ENCODE results near the gene NR1D1. TPM values are rescaled to one million over a fixed set of nuclear protein-coding genes. Genes with fewer than 3 reads are reported as not detected.

The NR1D1 gene
- total and polyA plus RNA-seq, 2 of the 8 experiments (the other 6 are each of a cell fraction or from before 2014, with no cell fraction given): 1.5 to 4.6 TPM

DNA sequence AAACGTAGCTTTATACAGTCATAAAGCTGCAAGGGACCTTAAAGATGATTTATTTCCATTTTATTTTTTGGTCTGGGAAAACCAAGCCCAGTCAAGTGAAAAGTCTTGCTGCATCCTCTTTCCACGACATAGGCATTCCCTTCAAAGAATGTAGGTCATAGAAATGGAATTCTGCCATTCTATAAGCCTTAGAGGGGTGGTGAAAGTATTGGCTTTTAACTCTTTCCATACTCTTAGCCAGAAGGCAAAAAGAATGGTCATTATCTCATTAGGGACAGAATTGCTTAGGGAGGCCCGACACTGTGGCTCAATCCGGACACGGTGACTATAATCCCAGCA is 13.5 kb upstream of the NR1D1 start (continued):
- TF ChIP-seq, protein P1, sequence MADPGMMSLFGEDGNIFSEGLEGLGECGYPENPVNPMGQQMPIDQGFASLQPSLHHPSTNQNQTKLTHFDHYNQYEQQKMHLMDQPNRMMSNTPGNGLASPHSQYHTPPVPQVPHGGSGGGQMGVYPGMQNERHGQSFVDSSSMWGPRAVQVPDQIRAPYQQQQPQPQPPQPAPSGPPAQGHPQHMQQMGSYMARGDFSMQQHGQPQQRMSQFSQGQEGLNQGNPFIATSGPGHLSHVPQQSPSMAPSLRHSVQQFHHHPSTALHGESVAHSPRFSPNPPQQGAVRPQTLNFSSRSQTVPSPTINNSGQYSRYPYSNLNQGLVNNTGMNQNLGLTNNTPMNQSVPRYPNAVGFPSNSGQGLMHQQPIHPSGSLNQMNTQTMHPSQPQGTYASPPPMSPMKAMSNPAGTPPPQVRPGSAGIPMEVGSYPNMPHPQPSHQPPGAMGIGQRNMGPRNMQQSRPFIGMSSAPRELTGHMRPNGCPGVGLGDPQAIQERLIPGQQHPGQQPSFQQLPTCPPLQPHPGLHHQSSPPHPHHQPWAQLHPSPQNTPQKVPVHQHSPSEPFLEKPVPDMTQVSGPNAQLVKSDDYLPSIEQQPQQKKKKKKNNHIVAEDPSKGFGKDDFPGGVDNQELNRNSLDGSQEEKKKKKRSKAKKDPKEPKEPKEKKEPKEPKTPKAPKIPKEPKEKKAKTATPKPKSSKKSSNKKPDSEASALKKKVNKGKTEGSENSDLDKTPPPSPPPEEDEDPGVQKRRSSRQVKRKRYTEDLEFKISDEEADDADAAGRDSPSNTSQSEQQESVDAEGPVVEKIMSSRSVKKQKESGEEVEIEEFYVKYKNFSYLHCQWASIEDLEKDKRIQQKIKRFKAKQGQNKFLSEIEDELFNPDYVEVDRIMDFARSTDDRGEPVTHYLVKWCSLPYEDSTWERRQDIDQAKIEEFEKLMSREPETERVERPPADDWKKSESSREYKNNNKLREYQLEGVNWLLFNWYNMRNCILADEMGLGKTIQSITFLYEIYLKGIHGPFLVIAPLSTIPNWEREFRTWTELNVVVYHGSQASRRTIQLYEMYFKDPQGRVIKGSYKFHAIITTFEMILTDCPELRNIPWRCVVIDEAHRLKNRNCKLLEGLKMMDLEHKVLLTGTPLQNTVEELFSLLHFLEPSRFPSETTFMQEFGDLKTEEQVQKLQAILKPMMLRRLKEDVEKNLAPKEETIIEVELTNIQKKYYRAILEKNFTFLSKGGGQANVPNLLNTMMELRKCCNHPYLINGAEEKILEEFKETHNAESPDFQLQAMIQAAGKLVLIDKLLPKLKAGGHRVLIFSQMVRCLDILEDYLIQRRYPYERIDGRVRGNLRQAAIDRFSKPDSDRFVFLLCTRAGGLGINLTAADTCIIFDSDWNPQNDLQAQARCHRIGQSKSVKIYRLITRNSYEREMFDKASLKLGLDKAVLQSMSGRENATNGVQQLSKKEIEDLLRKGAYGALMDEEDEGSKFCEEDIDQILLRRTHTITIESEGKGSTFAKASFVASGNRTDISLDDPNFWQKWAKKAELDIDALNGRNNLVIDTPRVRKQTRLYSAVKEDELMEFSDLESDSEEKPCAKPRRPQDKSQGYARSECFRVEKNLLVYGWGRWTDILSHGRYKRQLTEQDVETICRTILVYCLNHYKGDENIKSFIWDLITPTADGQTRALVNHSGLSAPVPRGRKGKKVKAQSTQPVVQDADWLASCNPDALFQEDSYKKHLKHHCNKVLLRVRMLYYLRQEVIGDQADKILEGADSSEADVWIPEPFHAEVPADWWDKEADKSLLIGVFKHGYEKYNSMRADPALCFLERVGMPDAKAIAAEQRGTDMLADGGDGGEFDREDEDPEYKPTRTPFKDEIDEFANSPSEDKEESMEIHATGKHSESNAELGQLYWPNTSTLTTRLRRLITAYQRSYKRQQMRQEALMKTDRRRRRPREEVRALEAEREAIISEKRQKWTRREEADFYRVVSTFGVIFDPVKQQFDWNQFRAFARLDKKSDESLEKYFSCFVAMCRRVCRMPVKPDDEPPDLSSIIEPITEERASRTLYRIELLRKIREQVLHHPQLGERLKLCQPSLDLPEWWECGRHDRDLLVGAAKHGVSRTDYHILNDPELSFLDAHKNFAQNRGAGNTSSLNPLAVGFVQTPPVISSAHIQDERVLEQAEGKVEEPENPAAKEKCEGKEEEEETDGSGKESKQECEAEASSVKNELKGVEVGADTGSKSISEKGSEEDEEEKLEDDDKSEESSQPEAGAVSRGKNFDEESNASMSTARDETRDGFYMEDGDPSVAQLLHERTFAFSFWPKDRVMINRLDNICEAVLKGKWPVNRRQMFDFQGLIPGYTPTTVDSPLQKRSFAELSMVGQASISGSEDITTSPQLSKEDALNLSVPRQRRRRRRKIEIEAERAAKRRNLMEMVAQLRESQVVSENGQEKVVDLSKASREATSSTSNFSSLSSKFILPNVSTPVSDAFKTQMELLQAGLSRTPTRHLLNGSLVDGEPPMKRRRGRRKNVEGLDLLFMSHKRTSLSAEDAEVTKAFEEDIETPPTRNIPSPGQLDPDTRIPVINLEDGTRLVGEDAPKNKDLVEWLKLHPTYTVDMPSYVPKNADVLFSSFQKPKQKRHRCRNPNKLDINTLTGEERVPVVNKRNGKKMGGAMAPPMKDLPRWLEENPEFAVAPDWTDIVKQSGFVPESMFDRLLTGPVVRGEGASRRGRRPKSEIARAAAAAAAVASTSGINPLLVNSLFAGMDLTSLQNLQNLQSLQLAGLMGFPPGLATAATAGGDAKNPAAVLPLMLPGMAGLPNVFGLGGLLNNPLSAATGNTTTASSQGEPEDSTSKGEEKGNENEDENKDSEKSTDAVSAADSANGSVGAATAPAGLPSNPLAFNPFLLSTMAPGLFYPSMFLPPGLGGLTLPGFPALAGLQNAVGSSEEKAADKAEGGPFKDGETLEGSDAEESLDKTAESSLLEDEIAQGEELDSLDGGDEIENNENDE (IDR thresholded peaks at IDR 0.05; ENCODE audit: insufficient replicate concordance, low read length): no peak
- TF ChIP-seq JUN (IDR thresholded peaks at IDR 0.05; ENCODE audit: low read depth, low read length) (no peak), SIN3A (conservative IDR thresholded peaks at IDR 0.05 in 1 of 2, IDR thresholded peaks at IDR 0.05 in 1 of 2; ENCODE audit: low read depth in 1 of 2, low read length in 2 of 2) (no peak), KDM5A (IDR thresholded peaks at IDR 0.05; ENCODE audit: low read length) (no peak), ZNF274 (IDR thresholded peaks at IDR 0.05; ENCODE audit: borderline replicate concordance, extremely low read depth, low read length) (no peak), TBP (IDR thresholded peaks at IDR 0.05; ENCODE audit: low read depth, low read length) (no peak), BCL11A (IDR thresholded peaks at IDR 0.05; ENCODE audit: low read depth in 2 of 2, low read length in 2 of 2) (no peak)
- TF ChIP-seq, protein P2, sequence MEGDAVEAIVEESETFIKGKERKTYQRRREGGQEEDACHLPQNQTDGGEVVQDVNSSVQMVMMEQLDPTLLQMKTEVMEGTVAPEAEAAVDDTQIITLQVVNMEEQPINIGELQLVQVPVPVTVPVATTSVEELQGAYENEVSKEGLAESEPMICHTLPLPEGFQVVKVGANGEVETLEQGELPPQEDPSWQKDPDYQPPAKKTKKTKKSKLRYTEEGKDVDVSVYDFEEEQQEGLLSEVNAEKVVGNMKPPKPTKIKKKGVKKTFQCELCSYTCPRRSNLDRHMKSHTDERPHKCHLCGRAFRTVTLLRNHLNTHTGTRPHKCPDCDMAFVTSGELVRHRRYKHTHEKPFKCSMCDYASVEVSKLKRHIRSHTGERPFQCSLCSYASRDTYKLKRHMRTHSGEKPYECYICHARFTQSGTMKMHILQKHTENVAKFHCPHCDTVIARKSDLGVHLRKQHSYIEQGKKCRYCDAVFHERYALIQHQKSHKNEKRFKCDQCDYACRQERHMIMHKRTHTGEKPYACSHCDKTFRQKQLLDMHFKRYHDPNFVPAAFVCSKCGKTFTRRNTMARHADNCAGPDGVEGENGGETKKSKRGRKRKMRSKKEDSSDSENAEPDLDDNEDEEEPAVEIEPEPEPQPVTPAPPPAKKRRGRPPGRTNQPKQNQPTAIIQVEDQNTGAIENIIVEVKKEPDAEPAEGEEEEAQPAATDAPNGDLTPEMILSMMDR (IDR thresholded peaks at IDR 0.05; ENCODE audit: control extremely low read depth in 1 of 3, insufficient read depth in 1 of 3, low read depth in 1 of 3, low read length in 3 of 3): no peak

All from H1 (cell line).